SJCRH30 (cell line): Measurements from ENCODE around the gene WDR72. TPM values are rescaled to one million over a fixed set of nuclear protein-coding genes. Genes with fewer than 3 reads are reported as not detected.

Experiments
- DNase-seq, 2 experiments: peaks; one replicate each; pipeline ENCODE4 v3.0.0-alpha.2; 2015 to 2020
- H3K27ac ChIP-seq: fragments of 250-450 bp; sonication (Bioruptor Pico); 2 replicates; pipeline ENCODE4 v1.5.1; 2020; ENCODE audit warnings: mild to moderate bottlenecking, moderate library complexity
- H3K27me3 ChIP-seq: fragments of 250-450 bp; sonication (Bioruptor Pico); 2 replicates; pipeline ENCODE4 v1.5.1; 2020; ENCODE audit warnings: mild to moderate bottlenecking, moderate library complexity
- H3K36me3 ChIP-seq: fragments of 250-450 bp; sonication (Bioruptor Pico); 2 replicates; pipeline ENCODE4 v1.5.1; 2020; ENCODE audit warnings: mild to moderate bottlenecking, moderate library complexity
- H3K4me1 ChIP-seq: fragments of 250-450 bp; sonication (Bioruptor Pico); 2 replicates; pipeline ENCODE4 v1.5.1; 2020; ENCODE audit warnings: mild to moderate bottlenecking, moderate library complexity
- H3K4me3 ChIP-seq: fragments of 250-450 bp; sonication (Bioruptor Pico); 2 replicates; pipeline ENCODE4 v1.5.1; 2020; ENCODE audit warnings: mild to moderate bottlenecking, moderate library complexity
- H3K9me3 ChIP-seq: fragments of 250-450 bp; sonication (Bioruptor Pico); replicated peaks from 2 replicates; pipeline ENCODE4 v1.5.1; 2020; ENCODE audit warnings: mild to moderate bottlenecking, moderate library complexity
- total RNA-seq: library from RNA; depleted of rRNA; stranded (reverse); fragments of >200 nt; shearing (Covaris generic); gene quantifications from 2 replicates; pipeline ENCODE4 v1.2.3, GENCODE V29; 2014; rRNA removed

The WDR72 gene
- total RNA-seq, 1 experiment from 2014 or later = not detected

- Histone ChIP-seq H3K4me1 (no peaks in the 10 kb centered on the region), H3K9me3 (no peaks in the 10 kb centered on the region), H3K27me3 (no peaks in the 10 kb centered on the region), H3K4me3 (no peak overlapping the region), H3K36me3 (no peaks in the 10 kb centered on the region), H3K27ac (no peak overlapping the region)
- DNase-seq = no peak
Observed at GRCh38 chr15:53498996-53499395, 260.5 kb downstream of the WDR72 start.

GRCh38 chr15:53490341-53490740, 269.1 kb downstream of the WDR72 start:
- Histone ChIP-seq H3K4me1 (no peaks in the 10 kb centered on the region), H3K9me3 (no peaks in the 10 kb centered on the region), H3K4me3 (no peak overlapping the region), H3K27ac (no peak overlapping the region), H3K36me3 (no peaks in the 10 kb centered on the region), H3K27me3 (no peaks in the 10 kb centered on the region)
- DNase-seq = no peak

- Histone ChIP-seq H3K36me3 (no peaks in the 10 kb centered on the region), H3K9me3 (no peaks in the 10 kb centered on the region)
Observed at GRCh38 chr15:53482055-53482454, 277.4 kb downstream of the WDR72 start.

DNA sequence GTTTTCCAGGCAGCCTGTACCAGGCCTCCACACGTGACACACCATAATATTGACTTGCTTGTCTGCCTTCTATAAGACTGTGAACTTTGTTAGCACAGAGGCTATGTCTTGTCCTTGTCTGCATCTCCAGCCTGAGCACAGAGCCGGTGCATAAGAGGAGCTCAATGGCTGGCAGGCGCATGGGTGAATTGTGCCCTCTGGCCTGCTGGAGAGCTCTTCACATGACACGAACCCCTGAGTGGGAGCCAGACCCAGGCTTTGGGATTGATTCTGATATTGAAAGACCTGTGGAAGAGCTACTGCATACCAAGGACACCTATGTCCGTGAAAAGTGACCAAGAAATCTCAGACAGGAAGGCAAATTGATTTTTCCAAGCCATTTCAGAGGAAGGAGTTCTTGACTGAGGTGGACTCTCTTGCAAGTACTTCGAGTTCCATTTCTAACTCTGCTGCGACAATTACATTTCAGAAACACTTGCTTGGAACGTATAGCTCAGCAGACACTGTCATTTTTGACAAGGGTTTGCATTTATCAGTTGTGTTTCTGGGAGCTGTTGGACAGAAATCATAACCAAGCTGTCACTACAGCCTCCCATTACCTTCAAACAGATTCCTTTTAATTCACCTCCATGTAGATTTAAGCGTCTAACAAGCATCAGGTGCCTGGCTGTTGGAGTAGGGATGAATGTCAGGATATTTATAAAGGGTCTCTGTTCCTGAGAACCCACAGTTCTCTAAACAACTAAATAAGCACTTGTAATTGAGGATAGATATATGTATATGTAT, 281.3 kb downstream of the WDR72 start:
- Histone ChIP-seq H3K4me3 (no peak overlapping the region), H3K36me3 (no peaks in the 10 kb centered on the region), H3K27ac (no peak overlapping the region), H3K9me3 (no peaks in the 10 kb centered on the region), H3K27me3 (no peaks in the 10 kb centered on the region), H3K4me1 (no peaks in the 10 kb centered on the region)
- DNase-seq = no peak

More at GRCh38 chr15:53482055-53482454, 277.4 kb downstream of the WDR72 start:
- H3K27ac ChIP-seq = no peak overlapping the region
- H3K4me1 ChIP-seq = no peaks in the 10 kb centered on the region
- no peaks in the 10 kb centered on the region for H3K27me3 ChIP-seq
- no peak overlapping the region for H3K4me3 ChIP-seq
- no peak for DNase-seq

DNA sequence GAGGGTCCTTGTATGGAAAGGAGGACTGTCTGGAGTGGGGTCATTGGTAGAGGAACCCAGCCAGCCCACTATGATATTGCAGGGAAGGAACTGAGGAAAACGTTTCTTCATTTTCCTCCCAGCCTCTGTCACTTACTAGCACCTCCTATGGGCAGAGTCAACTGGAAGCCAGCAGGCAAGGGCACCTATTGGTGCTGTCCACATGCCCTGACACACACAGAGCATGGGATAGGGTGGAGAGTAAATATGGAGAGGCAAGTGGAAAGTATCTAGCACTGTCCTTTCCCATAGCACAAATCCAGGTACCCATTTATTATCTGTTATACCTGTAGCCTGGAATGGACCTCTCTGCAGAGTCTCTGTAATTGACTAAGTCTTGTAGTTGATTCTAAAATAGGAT, 285.6 kb downstream of the WDR72 start:
- Histone ChIP-seq H3K4me1 (no peaks in the 10 kb centered on the region), H3K27ac (no peak overlapping the region), H3K9me3 (no peaks in the 10 kb centered on the region), H3K4me3 (no peak overlapping the region), H3K27me3 (no peaks in the 10 kb centered on the region), H3K36me3 (no peaks in the 10 kb centered on the region)
- no peak for DNase-seq

DNA sequence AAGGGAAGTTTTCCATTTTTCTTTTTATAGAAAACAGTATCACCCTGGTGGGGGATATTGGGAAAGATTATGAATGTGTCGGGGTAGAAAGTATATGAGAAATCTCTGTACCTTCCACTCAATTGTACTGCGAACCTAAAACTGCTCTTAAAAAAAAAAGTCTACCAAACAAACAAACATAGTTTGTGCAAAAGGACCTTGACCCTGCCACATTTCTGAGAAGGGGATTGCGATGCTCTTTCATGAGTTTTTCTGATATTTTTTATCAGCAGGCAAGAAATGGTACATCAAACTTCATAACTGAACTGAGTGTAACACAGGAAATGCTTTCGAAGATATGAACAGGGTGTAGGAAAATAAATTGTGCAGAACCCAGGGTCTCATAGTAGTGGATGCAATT, 286.0 kb downstream of the WDR72 start:
- no peaks in the 10 kb centered on the region for H3K36me3 ChIP-seq
- H3K27ac ChIP-seq = no peak overlapping the region
- H3K9me3 ChIP-seq = no peaks in the 10 kb centered on the region
- H3K4me3 ChIP-seq = no peak overlapping the region
- H3K4me1 ChIP-seq = no peaks in the 10 kb centered on the region
- H3K27me3 ChIP-seq = no peaks in the 10 kb centered on the region
- no peak for DNase-seq

DNA sequence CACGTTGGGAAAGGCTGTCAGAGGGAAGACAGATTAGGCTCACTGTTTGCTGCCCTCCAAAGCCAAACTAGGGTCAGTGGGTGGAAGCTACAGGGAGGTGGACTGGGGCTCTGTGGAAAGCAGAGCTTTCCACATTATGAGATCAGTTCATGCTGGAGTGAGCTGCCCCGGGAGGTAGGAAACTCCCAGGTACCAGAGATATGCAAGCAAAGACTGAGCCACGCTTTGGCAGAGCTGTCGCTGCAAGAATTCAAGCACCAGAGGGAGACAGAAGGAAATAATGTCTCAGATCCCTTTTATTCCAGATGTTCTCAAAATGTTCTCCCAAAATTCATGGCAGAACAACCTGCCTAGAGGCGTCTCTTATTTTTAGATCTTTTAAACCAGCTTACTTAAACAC, 286.6 kb downstream of the WDR72 start:
- Histone ChIP-seq H3K27ac (no peak overlapping the region), H3K4me3 (no peak overlapping the region), H3K9me3 (no peaks in the 10 kb centered on the region), H3K27me3 (no peaks in the 10 kb centered on the region), H3K4me1 (no peaks in the 10 kb centered on the region), H3K36me3 (no peaks in the 10 kb centered on the region)
- no peak for DNase-seq

DNA sequence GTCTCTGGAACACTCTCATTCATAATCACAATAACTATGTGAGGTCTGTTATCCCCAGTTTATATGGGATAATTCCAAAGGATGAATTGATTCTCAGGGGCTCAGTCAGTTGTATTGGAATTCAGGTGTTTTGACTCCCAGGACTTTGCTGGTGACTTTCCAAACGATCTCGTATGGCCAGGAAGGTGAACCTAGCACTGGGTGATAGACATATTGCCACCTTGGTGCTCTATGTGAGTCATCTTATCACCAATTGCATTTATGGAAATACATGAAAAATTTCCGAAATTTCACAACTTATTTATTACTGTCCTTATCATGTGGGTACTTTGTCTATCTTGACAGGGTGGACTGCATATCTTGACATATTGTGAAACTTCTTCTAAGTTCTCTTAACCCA, 287.3 kb downstream of the WDR72 start:
- H3K9me3 ChIP-seq = no peaks in the 10 kb centered on the region
- no peaks in the 10 kb centered on the region for H3K4me1 ChIP-seq

GRCh38 chr15:53470743-53471142, 288.7 kb downstream of the WDR72 start:
- Histone ChIP-seq H3K4me1 (no peaks in the 10 kb centered on the region), H3K4me3 (no peak overlapping the region), H3K9me3 (no peaks in the 10 kb centered on the region), H3K36me3 (no peaks in the 10 kb centered on the region), H3K27ac (no peak overlapping the region), H3K27me3 (no peaks in the 10 kb centered on the region)
- no peak for DNase-seq

More for the DNA sequence above, 287.3 kb downstream of the WDR72 start:
- DNase-seq = no peak
- Histone ChIP-seq H3K36me3 (no peaks in the 10 kb centered on the region), H3K27me3 (no peaks in the 10 kb centered on the region), H3K27ac (no peak overlapping the region), H3K4me3 (no peak overlapping the region)

DNA sequence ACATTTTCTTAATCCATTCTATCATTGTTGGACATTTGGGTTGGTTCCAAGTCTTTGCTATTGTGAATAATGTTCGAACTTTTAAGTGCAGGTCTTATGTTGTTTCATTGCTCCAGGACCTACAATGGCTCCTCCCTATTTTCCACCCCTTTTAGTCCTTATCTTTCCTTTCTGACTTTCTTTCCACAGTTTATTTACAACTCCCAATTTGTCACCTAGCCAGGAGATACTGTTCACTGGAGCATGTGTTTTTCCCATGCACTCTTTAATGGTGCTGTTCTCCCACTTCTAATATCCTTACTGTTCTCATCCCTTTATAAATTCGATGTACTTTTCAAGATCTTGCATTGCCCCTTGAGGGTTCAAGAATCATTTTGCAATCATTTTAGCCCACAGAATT, 290.0 kb downstream of the WDR72 start:
- Histone ChIP-seq H3K9me3 (no peaks in the 10 kb centered on the region), H3K27me3 (no peaks in the 10 kb centered on the region), H3K4me1 (no peaks in the 10 kb centered on the region), H3K27ac (no peak overlapping the region), H3K4me3 (no peak overlapping the region), H3K36me3 (no peaks in the 10 kb centered on the region)
- no peak for DNase-seq

Other genes starting within 250 kb of the WDR72 start
- gene UNC13C, start 218.8 kb upstream of the WDR72 start, total RNA-seq = not detected in 2 replicates